SK-N-SH (cell line): ENCODE data around the gene NOL8. TPM values are rescaled to one million over a fixed set of nuclear protein-coding genes. Genes with fewer than 3 reads are reported as not detected.

Experiments used
- CTCF ChIA-PET: fragments of 300-600, 350-600 bp; formaldehyde crosslinking; extraction: SDS; loops from one replicate; lab custom pipeline; 2021; lab: Yijun Ruan, JAX
- POLR2A ChIA-PET: fragments of 350-600 bp; sonication (Branson Sonifier 250); formaldehyde crosslinking; extraction: SDS; loops from one replicate; lab custom pipeline; 2020; ENCODE audit warnings: antibody characterized with exemption, inconsistent platforms; lab: Yijun Ruan, JAX
- DNase-seq: peaks from one replicate; pipeline ENCODE4 v3.0.0; 2012
- H2AFZ ChIP-seq: fragments of 200-600 bp; sonication (generic); 2 replicates; pipeline ENCODE4 v1.8.1; 2016; ENCODE audit warnings: antibody characterized with exemption, mild to moderate bottlenecking, low read depth
- H3F3A ChIP-seq: fragments of 200-600 bp; sonication (generic); replicated peaks from 2 replicates; pipeline ENCODE3; 2016; ENCODE audit warnings: antibody characterized with exemption, mild to moderate bottlenecking; ENCODE audit not compliant: insufficient read depth
- H3K27ac ChIP-seq, 2 experiments: fragments of 200-500 bp in 1 of 2; fragments of 200-600 bp in 1 of 2; sonication (Bioruptor generic) in 1 of 2; sonication (generic), shearing (Covaris generic) in 1 of 2; 2 replicates each; pipeline versions ENCODE4 v1.5.1 to v1.6.1; 2014 to 2016; ENCODE audit warnings: low read depth in 2 of 2, inconsistent platforms in 1 of 2, low read length in 1 of 2, mild to moderate bottlenecking in 1 of 2, mixed read lengths in 1 of 2
- H3K27me3 ChIP-seq: fragments of 200-600 bp; sonication (generic), shearing (Covaris generic); 2 replicates; pipeline ENCODE4 v1.6.1; 2016; ENCODE audit warnings: mixed run types; ENCODE audit not compliant: insufficient read depth
- H3K36me3 ChIP-seq, 2 experiments: fragments of 200-500 bp in 1 of 2; fragments of 200-600 bp in 1 of 2; sonication (Bioruptor generic) in 1 of 2; sonication (generic) in 1 of 2; replicated peaks in 1 of 2; 2 replicates each; pipeline versions ENCODE3 to v1.5.1; 2014 to 2016; ENCODE audit warnings: low read length in 1 of 2, mild to moderate bottlenecking in 1 of 2; ENCODE audit not compliant: insufficient read depth in 2 of 2, control insufficient read depth in 1 of 2
- H3K4me1 ChIP-seq, 2 experiments: fragments of 200-500 bp in 1 of 2; fragments of 200-600 bp in 1 of 2; sonication (Bioruptor generic) in 1 of 2; sonication (generic), shearing (Covaris generic) in 1 of 2; 2 replicates each; pipeline versions ENCODE4 v1.5.1 to v1.6.1; 2014 to 2016; ENCODE audit warnings: low read depth in 1 of 2, low read length in 1 of 2, mixed run types in 1 of 2; ENCODE audit not compliant: insufficient read depth in 2 of 2, control insufficient read depth in 1 of 2
- H3K4me2 ChIP-seq: fragments of 200-600 bp; sonication (generic), shearing (Covaris generic); 2 replicates; pipeline ENCODE4 v1.6.1; 2017; ENCODE audit warnings: mixed run types
- H3K4me3 ChIP-seq, 2 experiments: fragments of 200-500 bp in 1 of 2; fragments of 200-600 bp in 1 of 2; sonication (Bioruptor generic) in 1 of 2; sonication (generic), shearing (Covaris generic) in 1 of 2; 2 replicates each; pipeline versions ENCODE4 v1.5.1 to v1.8.1; 2014 to 2016; ENCODE audit warnings: low read depth in 2 of 2, inconsistent platforms in 1 of 2, low read length in 1 of 2, mild to moderate bottlenecking in 1 of 2, mixed read lengths in 1 of 2, moderate library complexity in 1 of 2
- H3K79me2 ChIP-seq: fragments of 200-600 bp; sonication (generic); 2 replicates; pipeline ENCODE4 v1.8.1; 2017; ENCODE audit warnings: mild to moderate bottlenecking; ENCODE audit not compliant: insufficient read depth
- H3K9ac ChIP-seq: fragments of 200-600 bp; sonication (generic); 2 replicates; pipeline ENCODE4 v1.6.1; 2017; ENCODE audit warnings: mixed run types
- H3K9me2 ChIP-seq: fragments of 200-600 bp; sonication (generic); 2 replicates; pipeline ENCODE4 v1.6.1; 2017; ENCODE audit warnings: mixed run types
- H3K9me3 ChIP-seq: fragments of 200-600 bp; sonication (generic); 2 replicates; pipeline ENCODE4 v1.6.1; 2017; ENCODE audit warnings: mixed run types, mild to moderate bottlenecking, moderate library complexity
- H4K20me1 ChIP-seq: fragments of 200-600 bp; sonication (generic); 2 replicates; pipeline ENCODE4 v1.6.1; 2017; ENCODE audit warnings: mild to moderate bottlenecking, mixed run types; ENCODE audit not compliant: insufficient read depth
- ELF1 ChIP-seq: IDR thresholded peaks from 2 replicates; pipeline ENCODE4 v1.4.0; 2012
- EP300 ChIP-seq, 2 experiments: IDR thresholded peaks; 2 replicates each; pipeline versions ENCODE4 v1.4.0 to v1.6.1; 2012; ENCODE audit warnings: borderline replicate concordance in 1 of 2, low read depth in 1 of 2, low read length in 1 of 2
- EZH2phosphoT487 ChIP-seq: fragments of 200-600 bp; sonication (generic); IDR thresholded peaks from 2 replicates; pipeline ENCODE4 v1.6.1; 2017; ENCODE audit warnings: low read depth, mixed run types, mild to moderate bottlenecking, antibody characterized with exemption, moderate library complexity, borderline replicate concordance
- FOXJ3 ChIP-seq: sonication (generic); formaldehyde crosslinking; IDR thresholded peaks from 2 replicates; pipeline ENCODE4 v1.5.1; 2020; ENCODE audit warnings: mild to moderate bottlenecking, missing genetic modification reagents
- GATA2 ChIP-seq: sonication (generic); formaldehyde crosslinking; IDR thresholded peaks from 2 replicates; pipeline ENCODE4 v1.5.0; 2020; ENCODE audit warnings: mild to moderate bottlenecking, missing genetic modification reagents
- NRF1 ChIP-seq: IDR thresholded peaks from 2 replicates; pipeline ENCODE4 v1.6.1; 2012; ENCODE audit warnings: low read depth, mild to moderate bottlenecking, low read length
- POLR2AphosphoS5 ChIP-seq: IDR thresholded peaks from 2 replicates; pipeline ENCODE4 v1.6.1; 2012; ENCODE audit warnings: low read depth, low read length
- SIN3A ChIP-seq: IDR thresholded peaks from 2 replicates; pipeline ENCODE4 v1.6.1; 2012; ENCODE audit warnings: low read depth, mild to moderate bottlenecking, low read length, moderate library complexity, borderline replicate concordance
- TEAD4 ChIP-seq: IDR thresholded peaks from 2 replicates; pipeline ENCODE4 v1.4.0; 2012; ENCODE audit warnings: mild to moderate bottlenecking, borderline replicate concordance; ENCODE audit not compliant: insufficient read depth
- WGBS: methylation state at CpG from one replicate; pipeline ENCODE4 v1.1.6; 2017; ENCODE audit warnings: low lambda C conversion rate; 5-methylcytosine and 5-hydroxymethylcytosine counted together
- polyA plus RNA-seq, 3 experiments: library from polyadenylated mRNA; depleted of rRNA; stranded (reverse); fragments of >200 nt; gene quantifications; 2 replicates each; pipeline ENCODE4 v1.2.3, GENCODE V29; 2012
- TF ChIP-seq, protein P1 (sequence below): fragments of 150-350 bp; IDR thresholded peaks from 2 replicates; pipeline ENCODE4 v1.6.1; 2016; ENCODE audit warnings: mild to moderate bottlenecking, low read depth, low read length
- TF ChIP-seq, protein P2 (sequence below): fragments of 150-350 bp; IDR thresholded peaks from 2 replicates; pipeline ENCODE4 v1.6.1; 2017; ENCODE audit warnings: antibody characterized with exemption, low read length, low read depth, borderline replicate concordance
- TF ChIP-seq, protein P3 (sequence below): IDR thresholded peaks from 2 replicates; pipeline ENCODE4 v1.4.0; 2012; ENCODE audit warnings: low read depth, borderline replicate concordance
- TF ChIP-seq, protein P4 (sequence below): IDR thresholded peaks from 2 replicates; pipeline ENCODE4 v1.4.0; 2012; ENCODE audit warnings: low read depth

Gene NOL8
- polyA plus RNA-seq, 1 of the 3 experiments (the other 2 are of a cell fraction), result 9.6 TPM

DNA sequence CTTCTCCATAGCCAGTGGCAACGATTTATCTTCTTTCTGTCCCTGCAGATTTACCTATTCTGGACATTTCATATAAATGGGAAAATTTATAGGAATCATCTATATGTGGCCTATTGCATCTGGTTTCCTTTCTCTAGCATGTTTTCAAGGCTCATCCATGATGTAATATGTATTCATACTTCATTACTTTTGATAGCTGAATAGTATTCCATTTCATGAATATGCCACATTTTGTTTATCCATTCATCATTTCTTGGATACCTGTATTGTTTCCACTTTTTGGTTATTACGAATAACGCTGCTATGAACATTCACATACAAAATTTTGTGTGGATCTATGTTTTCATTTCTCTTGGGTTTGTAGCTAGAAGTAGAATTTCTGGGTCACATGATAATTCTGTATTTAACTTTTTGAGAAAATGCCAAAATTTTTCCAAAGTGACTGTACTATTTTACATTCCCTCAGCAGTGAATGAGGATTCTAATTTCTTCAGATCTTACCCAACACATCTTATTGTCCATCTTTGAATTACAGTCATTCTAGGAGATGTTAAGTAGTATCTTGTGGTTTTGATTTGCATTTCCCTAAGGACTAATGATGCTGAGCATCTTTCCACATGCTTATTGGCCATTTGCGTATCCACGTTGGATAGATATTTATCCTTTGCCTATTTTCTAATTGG lies 35.3 kb downstream of the NOL8 start:
- H3K9me3 ChIP-seq, result no peaks in the 10 kb centered on the region
- DNase-seq, result no peak
- H3K27ac ChIP-seq, result no peak overlapping the region
- no peak overlapping the region for H3K4me3 ChIP-seq
- H3K4me2 ChIP-seq, result no peak overlapping the region
- peaks cover 49 to 58% of the 10 kb centered on the region in 2 experiments for H3K36me3 ChIP-seq
- peaks cover 15% of the 10 kb centered on the region; the same call in 1 of the 2 replicates for H4K20me1 ChIP-seq
- peaks cover 90% of the 10 kb centered on the region for H3K79me2 ChIP-seq
- H3F3A ChIP-seq, result peaks cover 18% of the 10 kb centered on the region
- H2AFZ ChIP-seq, result no peak overlapping the region
- TF ChIP-seq POLR2AphosphoS5 (no peak), EP300 (IDR thresholded peaks at IDR 0.05; ENCODE audit: borderline replicate concordance in 1 of 2, low read depth in 1 of 2, low read length in 1 of 2) (no peak), ELF1 (no peak), TEAD4 (no peak), NRF1 (no peak), FOXJ3 (CRISPR knock-in tag) (no peak), EZH2phosphoT487 (no peak), SIN3A (no peak), GATA2 (CRISPR knock-in tag) (no peak)
- TF ChIP-seq, protein P1, sequence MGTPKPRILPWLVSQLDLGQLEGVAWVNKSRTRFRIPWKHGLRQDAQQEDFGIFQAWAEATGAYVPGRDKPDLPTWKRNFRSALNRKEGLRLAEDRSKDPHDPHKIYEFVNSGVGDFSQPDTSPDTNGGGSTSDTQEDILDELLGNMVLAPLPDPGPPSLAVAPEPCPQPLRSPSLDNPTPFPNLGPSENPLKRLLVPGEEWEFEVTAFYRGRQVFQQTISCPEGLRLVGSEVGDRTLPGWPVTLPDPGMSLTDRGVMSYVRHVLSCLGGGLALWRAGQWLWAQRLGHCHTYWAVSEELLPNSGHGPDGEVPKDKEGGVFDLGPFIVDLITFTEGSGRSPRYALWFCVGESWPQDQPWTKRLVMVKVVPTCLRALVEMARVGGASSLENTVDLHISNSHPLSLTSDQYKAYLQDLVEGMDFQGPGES, result no peak
- TF ChIP-seq, protein P2, sequence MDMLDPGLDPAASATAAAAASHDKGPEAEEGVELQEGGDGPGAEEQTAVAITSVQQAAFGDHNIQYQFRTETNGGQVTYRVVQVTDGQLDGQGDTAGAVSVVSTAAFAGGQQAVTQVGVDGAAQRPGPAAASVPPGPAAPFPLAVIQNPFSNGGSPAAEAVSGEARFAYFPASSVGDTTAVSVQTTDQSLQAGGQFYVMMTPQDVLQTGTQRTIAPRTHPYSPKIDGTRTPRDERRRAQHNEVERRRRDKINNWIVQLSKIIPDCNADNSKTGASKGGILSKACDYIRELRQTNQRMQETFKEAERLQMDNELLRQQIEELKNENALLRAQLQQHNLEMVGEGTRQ, result no peak
- TF ChIP-seq, protein P3, sequence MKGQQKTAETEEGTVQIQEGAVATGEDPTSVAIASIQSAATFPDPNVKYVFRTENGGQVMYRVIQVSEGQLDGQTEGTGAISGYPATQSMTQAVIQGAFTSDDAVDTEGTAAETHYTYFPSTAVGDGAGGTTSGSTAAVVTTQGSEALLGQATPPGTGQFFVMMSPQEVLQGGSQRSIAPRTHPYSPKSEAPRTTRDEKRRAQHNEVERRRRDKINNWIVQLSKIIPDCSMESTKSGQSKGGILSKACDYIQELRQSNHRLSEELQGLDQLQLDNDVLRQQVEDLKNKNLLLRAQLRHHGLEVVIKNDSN, result no peak
- TF ChIP-seq, protein P4, sequence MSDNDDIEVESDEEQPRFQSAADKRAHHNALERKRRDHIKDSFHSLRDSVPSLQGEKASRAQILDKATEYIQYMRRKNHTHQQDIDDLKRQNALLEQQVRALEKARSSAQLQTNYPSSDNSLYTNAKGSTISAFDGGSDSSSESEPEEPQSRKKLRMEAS, result no peak
- peaks cover 5 to 15% of the 10 kb centered on the region in 2 experiments; a peak in 3 of 4 replicates for H3K4me1 ChIP-seq
- H3K9ac ChIP-seq, result no peak overlapping the region
- no peaks in the 10 kb centered on the region for H3K9me2 ChIP-seq
- ChIA-PET POLR2A (no interaction called here), CTCF (interaction anchor here (0.8 to 4.2 kb wide), 3 partner anchors 8 to 150 kb away, joined by 3 to 32 read pairs (median 3); no protein-coding TSS in a partner anchor)
- 96% methylated on average over 5 of the region's 5 CpGs for WGBS
- H3K27me3 ChIP-seq, result no peaks in the 10 kb centered on the region
